Spleen (tissue), 11 donors: ENCODE results near the gene KIF1A. TPM values are rescaled to one million over a fixed set of nuclear protein-coding genes. Genes with fewer than 3 reads are reported as not detected.

Experiments
- DNase-seq: peaks from one replicate; pipeline ENCODE4 v3.0.0-alpha.2; 2020
- H3K27ac ChIP-seq, 8 donors: fragments of 200-600 bp; sonication (generic) in 7 of 8; 1 replicate in 4 of 8; 2 replicates in 4 of 8; pipeline versions ENCODE4 v1.5.0 to v1.8.0; 2016 to 2021; ENCODE audit warnings: inconsistent platforms in 4 of 8, mild to moderate bottlenecking in 4 of 8, moderate library complexity in 1 of 8
- H3K27me3 ChIP-seq, 7 donors: fragments of 200-600 bp; sonication (generic) in 6 of 7; replicated peaks in 1 of 7; 1 replicate in 4 of 7; 2 replicates in 3 of 7; pipeline versions ENCODE4 v1.5.0 to v1.8.0; 2016 to 2021; ENCODE audit warnings: inconsistent platforms in 3 of 7, mild to moderate bottlenecking in 1 of 7
- H3K36me3 ChIP-seq, 6 donors: fragments of 200-600 bp; sonication (generic) in 5 of 6; 1 replicate in 4 of 6; 2 replicates in 2 of 6; pipeline versions ENCODE4 v1.5.0 to v1.8.0; 2016 to 2021; ENCODE audit warnings: inconsistent platforms in 2 of 6
- H3K4me1 ChIP-seq, 6 donors: fragments of 200-600 bp; sonication (generic) in 5 of 6; 1 replicate in 3 of 6; 2 replicates in 3 of 6; pipeline versions ENCODE4 v1.5.0 to v1.8.0; 2016 to 2021; ENCODE audit warnings: inconsistent platforms in 3 of 6
- H3K4me3 ChIP-seq, 8 donors: fragments of 200-600 bp; sonication (generic) in 7 of 8; 1 replicate in 4 of 8; 2 replicates in 4 of 8; pipeline versions ENCODE4 v1.5.0 to v1.8.0; 2016 to 2021; ENCODE audit warnings: inconsistent platforms in 4 of 8, mild to moderate bottlenecking in 4 of 8, moderate library complexity in 2 of 8
- H3K9me3 ChIP-seq, 8 donors: fragments of 200-600 bp; sonication (generic) in 7 of 8; 1 replicate in 4 of 8; 2 replicates in 4 of 8; pipeline versions ENCODE4 v1.5.0 to v1.8.0; 2016 to 2021; ENCODE audit warnings: inconsistent platforms in 4 of 8
- POLR2A ChIP-seq, 3 donors: fragments of 450-650 bp; IDR thresholded peaks; one replicate each; pipeline ENCODE4 v1.5.1; 2017; ENCODE audit warnings: antibody characterized with exemption in 3 of 3, mild to moderate bottlenecking in 1 of 3
- POLR2AphosphoS5 ChIP-seq, 3 donors: sonication (generic); formaldehyde crosslinking; IDR thresholded peaks; one replicate each; pipeline ENCODE4 v1.5.1; 2017; ENCODE audit warnings: antibody characterized with exemption in 3 of 3
- WGBS, 5 donors: extraction: QIAGEN DNeasy Blood & Tissue Kit in 3 of 5; methylation state at CpG; one replicate each; pipeline versions ENCODE4 v1.1.5 to v1.1.7; 2013 to 2018; 5-methylcytosine and 5-hydroxymethylcytosine counted together
- intact Hi-C: fragments of 100-400 bp; cut with DNase I; formaldehyde crosslinking; loops from one replicate; pipeline ENCODE4 v1.15.0; 2023; ENCODE audit warnings: low total_unique reads
- polyA plus RNA-seq, 3 donors: library from polyadenylated mRNA; stranded (reverse); fragments of 200-250 nt; gene quantifications; one replicate each; pipeline ENCODE4 v1.2.1, GENCODE V29; 2013
- total RNA-seq, 7 donors: library from RNA; depleted of rRNA in 3 of 7; stranded (reverse); fragments of >200 nt in 3 of 7; fragmentation: NEBNext Ultra II Directional in 4 of 7; extraction: Animal tissue kit (Norgen Biotek cat#: 25700) in 4 of 7; gene quantifications; one replicate each; pipeline versions ENCODE4 v1.1.0 to v1.2.1, GENCODE V29; 2016 to 2021
- TF ChIP-seq, protein P1 (sequence below), 11 experiments: fragments of 200-600 bp in 7 of 11; fragments of 450-650 bp in 4 of 11; sonication (generic) in 4 of 11; IDR thresholded peaks in 8 of 11; conservative IDR thresholded peaks in 3 of 11; 1 replicate in 7 of 11; 2 replicates in 4 of 11; pipeline versions ENCODE4 v1.4.0 to v1.8.0; 2016 to 2021; ENCODE audit warnings: antibody characterized with exemption in 11 of 11, inconsistent platforms in 4 of 11, mild to moderate bottlenecking in 1 of 11
- donor health status: healthy with polysubstance abuse.
- donor health status: DM: no; HTN: no; CAD: no; lungs with moderate emphysema.
- donor health status: DM: no; HTN: no; CAD: no.
- donor health status: Bipolar disorder and iron deficiency.
- donor health status: healthy.
- donor health status: DM: no; HTN: no; CAD: no.
- donor health status: DM: yes; HTN: yes; CAD: no.

KIF1A gene
- total and polyA plus RNA-seq, 10 donors, result 0.02 to 2.0 (median 0.55) TPM; not detected in 1

- 68 to 78% (median 73%) methylated on average over 7 of the region's 7 CpGs for WGBS, 5 donors
- Histone ChIP-seq H3K27ac (no peak overlapping the region), H3K4me1 (peaks cover 0 to 12% (median 0%) of the 10 kb centered on the region in 6 donors), H3K36me3 (no peaks in the 10 kb centered on the region), H3K27me3 (peaks cover 0 to 47% (median 0%) of the 10 kb centered on the region in 7 donors), H3K4me3 (no peak overlapping the region), H3K9me3 (no peaks in the 10 kb centered on the region)
- TF ChIP-seq POLR2AphosphoS5 (IDR thresholded peaks at IDR 0.05) (no peak), POLR2A (IDR thresholded peaks at IDR 0.05) (no peak)
- TF ChIP-seq, protein P1, sequence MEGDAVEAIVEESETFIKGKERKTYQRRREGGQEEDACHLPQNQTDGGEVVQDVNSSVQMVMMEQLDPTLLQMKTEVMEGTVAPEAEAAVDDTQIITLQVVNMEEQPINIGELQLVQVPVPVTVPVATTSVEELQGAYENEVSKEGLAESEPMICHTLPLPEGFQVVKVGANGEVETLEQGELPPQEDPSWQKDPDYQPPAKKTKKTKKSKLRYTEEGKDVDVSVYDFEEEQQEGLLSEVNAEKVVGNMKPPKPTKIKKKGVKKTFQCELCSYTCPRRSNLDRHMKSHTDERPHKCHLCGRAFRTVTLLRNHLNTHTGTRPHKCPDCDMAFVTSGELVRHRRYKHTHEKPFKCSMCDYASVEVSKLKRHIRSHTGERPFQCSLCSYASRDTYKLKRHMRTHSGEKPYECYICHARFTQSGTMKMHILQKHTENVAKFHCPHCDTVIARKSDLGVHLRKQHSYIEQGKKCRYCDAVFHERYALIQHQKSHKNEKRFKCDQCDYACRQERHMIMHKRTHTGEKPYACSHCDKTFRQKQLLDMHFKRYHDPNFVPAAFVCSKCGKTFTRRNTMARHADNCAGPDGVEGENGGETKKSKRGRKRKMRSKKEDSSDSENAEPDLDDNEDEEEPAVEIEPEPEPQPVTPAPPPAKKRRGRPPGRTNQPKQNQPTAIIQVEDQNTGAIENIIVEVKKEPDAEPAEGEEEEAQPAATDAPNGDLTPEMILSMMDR (IDR thresholded peaks at IDR 0.05 in 8 of 11, conservative IDR thresholded peaks at IDR 0.05 in 3 of 11), result no peak
- no peak for DNase-seq
- intact Hi-C loops, result no loop called here
These were observed 111.6 kb downstream of the KIF1A start for GRCh38 chr2:240708457-240708856.

DNA sequence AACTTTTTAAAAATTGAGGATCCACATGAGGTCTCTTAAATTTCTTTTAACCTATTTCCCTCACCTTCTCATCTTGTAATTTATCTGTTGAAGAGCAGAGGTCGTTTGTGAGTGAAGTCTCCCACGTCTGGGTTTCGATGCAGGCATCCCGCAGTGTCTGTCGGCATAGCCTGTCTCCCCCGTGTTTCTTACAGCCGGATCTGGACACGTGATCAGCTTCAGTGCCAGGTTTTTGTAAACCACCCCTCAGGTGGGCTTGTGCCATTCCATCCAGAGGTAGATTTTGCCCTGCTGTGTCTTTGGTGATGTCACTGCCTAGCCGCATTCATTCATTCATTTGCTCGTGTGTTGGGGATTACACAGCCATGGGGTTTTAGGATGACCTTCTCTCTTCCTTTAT lies 112.2 kb downstream of the KIF1A start:
- peaks cover 0 to 54% (median 0%) of the 10 kb centered on the region in 7 donors for H3K27me3 ChIP-seq
- H3K27ac ChIP-seq, result no peak overlapping the region
- DNase-seq, result no peak
- intact Hi-C loops, result no loop called here
- WGBS, 5 donors, result 69 to 81% (median 77%) methylated on average over 10 of the region's 10 CpGs
- H3K4me3 ChIP-seq, result no peak overlapping the region
- peaks cover 0 to 12% (median 0%) of the 10 kb centered on the region in 6 donors for H3K4me1 ChIP-seq
- no peaks in the 10 kb centered on the region for H3K36me3 ChIP-seq
- no peaks in the 10 kb centered on the region for H3K9me3 ChIP-seq
- TF ChIP-seq POLR2A (IDR thresholded peaks at IDR 0.05), result no peak
- TF ChIP-seq POLR2AphosphoS5 (IDR thresholded peaks at IDR 0.05), result no peak
- TF ChIP-seq, protein P1 (IDR thresholded peaks at IDR 0.05 in 8 of 11, conservative IDR thresholded peaks at IDR 0.05 in 3 of 11), result no peak

DNA sequence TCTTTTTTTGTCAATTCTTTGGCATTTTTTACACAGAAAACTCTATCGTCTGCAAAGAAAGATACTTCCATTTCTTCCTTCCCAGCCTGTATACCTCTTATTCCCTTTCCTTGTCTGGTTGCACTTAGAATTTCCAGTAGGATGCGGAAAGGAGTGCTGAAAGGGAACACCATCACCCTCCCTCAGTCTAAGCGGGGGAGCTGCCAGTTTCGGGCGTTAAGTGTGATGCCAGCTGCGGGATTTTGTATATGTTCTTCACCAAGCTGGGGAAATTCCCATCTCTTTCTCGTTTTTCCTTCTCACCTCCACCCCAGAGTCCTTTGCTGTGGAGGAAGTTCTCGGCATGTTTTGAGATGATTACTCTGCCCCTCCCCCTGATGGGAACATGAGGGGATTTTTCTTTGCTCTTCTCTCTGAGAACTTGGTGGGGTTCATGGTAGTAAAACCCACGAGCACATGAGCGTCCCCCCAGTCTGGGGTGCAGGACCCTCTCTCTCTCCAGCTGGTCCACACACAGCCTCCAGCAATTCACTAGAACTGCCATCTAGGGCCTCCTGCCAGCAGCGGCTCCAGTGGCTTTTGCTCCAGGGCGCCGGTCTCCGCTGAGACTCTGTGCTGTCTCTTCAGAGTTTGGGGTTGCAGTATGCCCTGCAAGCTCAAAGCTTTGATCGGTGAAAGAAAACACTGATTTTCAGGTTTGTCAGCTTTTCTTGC lies 112.8 kb downstream of the KIF1A start:
- 68 to 79% (median 78%) methylated on average over 14 to 15 of the region's 15 CpGs for WGBS, 5 donors
- Histone ChIP-seq H3K27me3 (peaks cover 0 to 60% (median 0%) of the 10 kb centered on the region in 7 donors), H3K4me3 (no peak overlapping the region), H3K27ac (no peak overlapping the region), H3K36me3 (no peaks in the 10 kb centered on the region), H3K9me3 (no peaks in the 10 kb centered on the region), H3K4me1 (peaks cover 0 to 12% (median 0%) of the 10 kb centered on the region in 6 donors)
- intact Hi-C loops, result no loop called here
- no peak for TF ChIP-seq POLR2A (IDR thresholded peaks at IDR 0.05)
- DNase-seq, result peak; percentile 43

DNA sequence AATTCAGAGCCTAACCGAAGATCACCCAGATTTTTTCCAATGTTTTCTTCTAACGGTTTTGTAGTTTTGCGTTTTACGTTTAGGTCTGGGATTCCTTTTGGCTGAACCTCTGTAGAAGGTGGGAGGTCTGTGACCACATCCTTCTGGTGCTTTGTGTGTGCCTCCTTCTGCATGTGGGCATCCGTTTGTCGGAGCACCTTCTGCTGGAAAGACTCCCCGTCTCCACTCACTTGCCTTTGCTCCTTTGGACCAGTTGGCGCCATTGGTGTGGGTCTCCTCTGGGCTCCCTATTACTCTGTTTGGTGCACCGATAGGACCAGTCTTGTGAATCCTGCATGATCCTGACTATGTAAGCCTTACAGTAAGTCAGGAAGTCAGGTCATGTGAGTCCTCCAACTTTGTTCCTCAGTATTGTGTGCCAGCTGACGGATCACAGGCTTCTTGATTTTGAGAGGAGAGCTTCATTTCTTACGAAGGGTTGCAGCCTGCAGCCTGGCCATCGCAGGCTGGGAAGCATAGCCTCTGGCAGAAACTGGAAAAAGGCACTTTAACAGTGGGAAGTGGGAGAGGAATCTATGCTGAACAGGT lies 114.7 kb downstream of the KIF1A start:
- Histone ChIP-seq H3K9me3 (no peaks in the 10 kb centered on the region), H3K4me1 (peaks cover 0 to 12% (median 0%) of the 10 kb centered on the region in 6 donors), H3K36me3 (no peaks in the 10 kb centered on the region), H3K4me3 (no peak overlapping the region), H3K27me3 (peaks cover 0 to 70% (median 6%) of the 10 kb centered on the region in 7 donors), H3K27ac (no peak overlapping the region)
- no peak for DNase-seq
- 26 to 46% (median 38%) methylated on average over 12 of the region's 12 CpGs for WGBS, 5 donors
- intact Hi-C loops, result no loop called here
- TF ChIP-seq, protein P1 (IDR thresholded peaks at IDR 0.05 in 8 of 11, conservative IDR thresholded peaks at IDR 0.05 in 3 of 11), result no peak
- TF ChIP-seq POLR2A (IDR thresholded peaks at IDR 0.05) (no peak), POLR2AphosphoS5 (IDR thresholded peaks at IDR 0.05) (no peak)
